ENCODE measurements around the gene TPPP. TPM values are rescaled to one million over a fixed set of nuclear protein-coding genes. Genes with fewer than 3 reads are reported as not detected.

Gene TPPP
- total and polyA plus RNA-seq, 2 of the 13 experiments (the other 11 are each of a cell fraction or from before 2014, with no cell fraction given) = 0.07 TPM; not detected in 1

- no peak for ATAC-seq
Measured at GRCh38 chr5:639253-639530, 54.0 kb downstream of the TPPP start.

GRCh38 chr5:638501-639252, 54.5 kb downstream of the TPPP start:
- DNase-seq (ENCODE audit: low spot score) = no peak
- BruUV-seq (replicated peaks) = no TSS peak
- ChIA-PET POLR2A (no interaction called here), CTCF (ENCODE audit: low intra/inter-chr PET ratio, low total read pairs) (no interaction called here)
- H3K79me2 ChIP-seq (ENCODE audit: insufficient read depth, low read length) = no peaks in the 10 kb centered on the region
- no peak for FAIRE-seq
- H3K4me3 ChIP-seq (replicated peaks in 1 of 3; ENCODE audit: insufficient read depth in 1 of 3, low read depth in 2 of 3, low read length in 3 of 3) = no peak overlapping the region
- no peak for ATAC-seq
- no peaks in the 10 kb centered on the region for H4K20me1 ChIP-seq (ENCODE audit: insufficient read depth, low read length)
- intact Hi-C loops (cut with micrococcal nuclease; ENCODE audit: unreplicated experiment) = no loop called here
- no peak overlapping the region for H3K27ac ChIP-seq (ENCODE audit: extremely low read length, insufficient read depth, low read length)
- H3K9me3 ChIP-seq (ENCODE audit: low read length) = no peaks in the 10 kb centered on the region
- in situ Hi-C loops (cut with HindIII; ENCODE audit: extremely low pct_ligation_motif_present, low pct_unique_long_range_greater_than_20kb) = no loop called here
- no peak overlapping the region for H2AFZ ChIP-seq (ENCODE audit: low read length)
- TF ChIP-seq AGO2 (optimal IDR thresholded peaks at IDR 0.05; ENCODE audit: low read depth, low read length) (peak; percentile 28), ZBTB25 (CRISPR knock-in tag; IDR thresholded peaks at IDR 0.05) (no peak)
- H3K36me3 ChIP-seq (replicated peaks in 1 of 2; ENCODE audit: control insufficient read depth in 1 of 2, insufficient read depth in 2 of 2, low read length in 2 of 2) = peaks cover 24 to 65% of the 10 kb centered on the region in 2 experiments
- no peaks in the 10 kb centered on the region for H3K4me1 ChIP-seq (ENCODE audit: insufficient read depth, low read length)
- no peaks in the 10 kb centered on the region for H3K27me3 ChIP-seq (ENCODE audit: control insufficient read depth in 1 of 2, insufficient read depth in 2 of 2, low read length in 2 of 2)
- no peak overlapping the region for H3K4me2 ChIP-seq (ENCODE audit: low read depth, low read length)
- 94% methylated on average over 15 of the region's 29 CpGs for WGBS (ENCODE audit: low lambda C conversion rate)
- H3K9ac ChIP-seq (ENCODE audit: insufficient read depth, low read depth, low read length) = no peak overlapping the region

More at GRCh38 chr5:639253-639530, 54.0 kb downstream of the TPPP start:
- no peak for FAIRE-seq
- in situ Hi-C loops (cut with HindIII; ENCODE audit: extremely low pct_ligation_motif_present, low pct_unique_long_range_greater_than_20kb) = no loop called here
- Histone ChIP-seq H3K27me3 (ENCODE audit: control insufficient read depth in 1 of 2, insufficient read depth in 2 of 2, low read length in 2 of 2) (no peaks in the 10 kb centered on the region), H3K9me3 (ENCODE audit: low read length) (no peaks in the 10 kb centered on the region), H2AFZ (ENCODE audit: low read length) (no peak overlapping the region), H3K27ac (ENCODE audit: extremely low read length, insufficient read depth, low read length) (no peak overlapping the region), H3K4me2 (ENCODE audit: low read depth, low read length) (no peak overlapping the region), H3K36me3 (replicated peaks in 1 of 2; ENCODE audit: control insufficient read depth in 1 of 2, insufficient read depth in 2 of 2, low read length in 2 of 2) (peaks cover 23 to 63% of the 10 kb centered on the region in 2 experiments), H3K4me1 (ENCODE audit: insufficient read depth, low read length) (no peaks in the 10 kb centered on the region), H3K4me3 (replicated peaks in 1 of 3; ENCODE audit: insufficient read depth in 1 of 3, low read depth in 2 of 3, low read length in 3 of 3) (no peak overlapping the region), H4K20me1 (ENCODE audit: insufficient read depth, low read length) (no peaks in the 10 kb centered on the region), H3K9ac (ENCODE audit: insufficient read depth, low read depth, low read length) (no peak overlapping the region), H3K79me2 (ENCODE audit: insufficient read depth, low read length) (no peaks in the 10 kb centered on the region)
- no TSS peak for BruUV-seq (replicated peaks)
- no peak for DNase-seq (ENCODE audit: low spot score)
- ChIA-PET POLR2A (no interaction called here), CTCF (ENCODE audit: low intra/inter-chr PET ratio, low total read pairs) (no interaction called here)
- TF ChIP-seq AGO2 (optimal IDR thresholded peaks at IDR 0.05; ENCODE audit: low read depth, low read length) (peak; percentile 22), ZNF335 (CRISPR knock-in tag; IDR thresholded peaks at IDR 0.05) (no peak)
- WGBS (ENCODE audit: low lambda C conversion rate) = 100% methylated on average over 1 of the region's 9 CpGs
- intact Hi-C loops (cut with micrococcal nuclease; ENCODE audit: unreplicated experiment) = no loop called here

Data from HepG2 (cell line).